ENCODE measurements around the gene MIPEP. TPM values are rescaled to one million over a fixed set of nuclear protein-coding genes. Genes with fewer than 3 reads are reported as not detected.

MIPEP gene
- total RNA-seq, 4 donors from 2014 or later, result 17.1 to 27.9 (median 24.1) TPM

GRCh38 chr13:23723471-23723870 lies 165.7 kb downstream of the MIPEP start:
- DNase-seq, result peak in 1 of 2 donors; percentile 27
- H3K36me3 ChIP-seq, result no peaks in the 10 kb centered on the region
- H3K4me3 ChIP-seq (replicated peaks in 1 of 3), result no peak overlapping the region
- TF ChIP-seq CTCF (IDR thresholded peaks at IDR 0.05), result no peak
- WGBS, 2 donors, result 14 to 18% methylated on average over 1 of the region's 1 CpG
- peak overlapping the region; percentile 39 to 62 (median 43) for H3K27ac ChIP-seq
- intact Hi-C loops (cut with DNase I), result no loop called here
- H3K27me3 ChIP-seq, result no peaks in the 10 kb centered on the region
- peaks cover 8 to 25% of the 10 kb centered on the region in 2 donors for H3K4me1 ChIP-seq
- no peaks in the 10 kb centered on the region for H3K9me3 ChIP-seq

GRCh38 chr13:23722726-23723453 lies 166.3 kb downstream of the MIPEP start:
- peak; percentile 37 to 42 for DNase-seq
- Histone ChIP-seq H3K9me3 (no peaks in the 10 kb centered on the region), H3K4me3 (replicated peaks in 1 of 3) (no peak overlapping the region), H3K36me3 (no peaks in the 10 kb centered on the region), H3K27ac (peak overlapping the region; percentile 39 to 62 (median 43)), H3K27me3 (no peaks in the 10 kb centered on the region), H3K4me1 (peaks cover 8 to 25% of the 10 kb centered on the region in 2 donors)
- intact Hi-C loops (cut with DNase I), result no loop called here
- WGBS, 2 donors, result 62 to 65% methylated on average over 6 of the region's 6 CpGs
- TF ChIP-seq CTCF (IDR thresholded peaks at IDR 0.05) (no peak), POLR2A (IDR thresholded peaks at IDR 0.05) (no peak)

GRCh38 chr13:23718996-23719395 lies 170.2 kb downstream of the MIPEP start:
- Histone ChIP-seq H3K36me3 (no peaks in the 10 kb centered on the region), H3K9me3 (no peaks in the 10 kb centered on the region), H3K4me3 (replicated peaks in 1 of 3) (no peak overlapping the region), H3K4me1 (peaks cover 8 to 17% of the 10 kb centered on the region in 2 donors), H3K27ac (no peak overlapping the region), H3K27me3 (no peaks in the 10 kb centered on the region)
- no peak for TF ChIP-seq CTCF (IDR thresholded peaks at IDR 0.05)
- no peak for TF ChIP-seq POLR2A (IDR thresholded peaks at IDR 0.05)
- no peak for DNase-seq
- 63 to 76% methylated on average over 2 of the region's 2 CpGs for WGBS, 2 donors
- intact Hi-C loops (cut with DNase I), result loop anchor here (5.0 kb wide), 1 partner anchor 153 kb away; no protein-coding TSS in a partner anchor

- TF ChIP-seq CTCF (IDR thresholded peaks at IDR 0.05), result no peak
Observed at GRCh38 chr13:23716401-23716800, 172.8 kb downstream of the MIPEP start.

GRCh38 chr13:23715762-23716235 lies 173.4 kb downstream of the MIPEP start:
- Histone ChIP-seq H3K4me3 (replicated peaks in 1 of 3) (no peak overlapping the region), H3K4me1 (no peaks in the 10 kb centered on the region), H3K27me3 (no peaks in the 10 kb centered on the region), H3K9me3 (no peaks in the 10 kb centered on the region), H3K36me3 (no peaks in the 10 kb centered on the region), H3K27ac (no peak overlapping the region)
- intact Hi-C loops (cut with DNase I), result loop anchor here (5.0 kb wide), 1 partner anchor 157 kb away; no protein-coding TSS in a partner anchor
- no peak for TF ChIP-seq POLR2A (IDR thresholded peaks at IDR 0.05)
- TF ChIP-seq CTCF (IDR thresholded peaks at IDR 0.05), result peak in 4 of 6 experiments; percentile 52 to 64 (median 60)
- peak; percentile 62 for DNase-seq
- 81 to 89% methylated on average over 5 to 10 of the region's 11 CpGs for WGBS, 2 donors

More at GRCh38 chr13:23716401-23716800, 172.8 kb downstream of the MIPEP start:
- no peaks in the 10 kb centered on the region for H3K9me3 ChIP-seq
- no peaks in the 10 kb centered on the region for H3K36me3 ChIP-seq
- intact Hi-C loops (cut with DNase I), result loop anchor here (5.0 kb wide), 1 partner anchor 156 kb away; no protein-coding TSS in a partner anchor
- H3K4me1 ChIP-seq, result no peaks in the 10 kb centered on the region
- H3K27ac ChIP-seq, result no peak overlapping the region
- DNase-seq, result no peak
- 94 to 100% methylated on average over 2 of the region's 2 CpGs for WGBS, 2 donors
- no peaks in the 10 kb centered on the region for H3K27me3 ChIP-seq
- no peak overlapping the region for H3K4me3 ChIP-seq (replicated peaks in 1 of 3)

Measured in thyroid gland (tissue), 4 donors.